Ammon's horn (tissue), 1 donor: ENCODE results near the gene TMC7.
"Not testable (repeated sequence)": the region's sequence is repeated elsewhere in the genome, so short reads cannot be mapped to it uniquely, and the experiment has no call there.

Source experiments
- DNase-seq: peaks from one replicate; pipeline ENCODE4 v3.0.0-alpha.2; 2016; ENCODE audit warnings: low spot score

The TMC7 gene

DNA sequence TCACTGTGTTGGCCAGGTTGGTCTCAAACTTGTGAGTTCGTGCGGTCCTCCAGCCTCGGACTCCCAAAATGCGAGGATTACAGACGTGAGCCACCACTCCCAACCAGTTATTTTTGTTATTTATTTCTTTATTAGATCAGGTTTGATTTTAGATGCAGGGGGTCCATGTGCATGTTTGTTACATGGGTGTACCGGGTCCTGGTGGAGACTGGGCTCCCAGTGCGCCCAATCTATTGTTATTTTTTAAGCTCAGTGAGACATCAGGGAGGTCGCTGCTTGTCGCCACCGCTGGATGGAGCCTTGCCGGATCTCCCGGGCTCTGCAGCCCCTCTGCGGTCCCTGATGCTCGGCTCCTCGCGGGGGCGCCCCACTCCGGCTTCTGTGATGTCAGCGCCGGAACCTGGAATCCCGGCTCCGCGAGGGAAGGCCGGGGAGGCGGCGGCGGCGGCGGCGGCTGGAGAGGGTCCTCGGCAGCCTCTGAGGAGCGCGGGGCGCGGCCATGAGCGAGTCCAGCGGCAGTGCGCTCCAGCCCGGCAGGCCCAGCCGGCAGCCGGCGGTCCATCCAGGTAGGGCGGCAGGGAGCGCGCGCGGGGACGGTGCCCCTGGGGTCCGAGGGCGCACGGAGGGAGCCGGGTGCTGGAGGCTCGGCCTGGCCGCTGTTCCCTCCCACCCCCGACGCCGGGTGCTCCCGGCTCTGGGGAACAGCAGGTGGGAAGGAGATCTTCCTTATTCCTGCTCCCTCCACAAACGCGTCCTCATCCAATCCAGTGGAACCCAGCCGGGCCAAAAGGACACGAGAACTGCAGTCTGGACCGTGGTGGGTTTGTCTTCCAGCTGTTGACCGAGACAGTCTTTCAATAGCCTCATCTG lies at the start of gene TMC7:
TMC7 (plus strand) TSS at position 370 of the 870 bp plus-strand sequence; CDS start at position 500, 130 bp downstream.
- DNase-seq = peak; percentile 91

DNA sequence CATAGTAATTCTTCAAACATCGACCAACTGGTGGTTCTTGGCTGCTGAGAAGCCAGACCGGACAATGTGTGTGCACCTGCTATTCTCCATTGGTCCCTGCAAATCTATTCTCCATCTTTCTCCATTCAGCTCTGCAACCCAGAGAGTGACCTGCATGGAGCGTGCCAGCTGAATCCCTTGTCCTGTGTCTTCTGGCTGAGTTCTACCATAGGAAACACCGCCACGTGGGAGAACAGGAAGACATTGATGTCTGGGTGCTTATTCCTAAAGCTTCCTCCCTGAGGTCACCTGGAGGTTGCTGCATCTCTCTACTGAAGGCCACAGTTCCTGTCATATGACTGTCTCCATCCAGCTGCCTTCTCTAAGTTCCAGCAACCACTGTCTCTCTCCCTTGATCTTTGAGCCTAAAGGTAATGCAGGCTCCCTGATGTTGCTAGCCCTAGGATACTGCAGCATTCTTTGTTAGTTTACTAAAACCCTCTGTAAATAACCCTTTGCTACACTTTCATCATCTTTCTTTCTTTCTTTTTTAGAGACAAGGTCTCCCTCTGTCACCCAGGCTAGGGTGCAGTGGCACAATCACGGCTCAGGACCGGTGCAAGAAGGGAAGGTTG lies 46.9 kb upstream of the TMC7 start:
- no peak for DNase-seq

GRCh38 chr16:18937390-18937789 lies 46.3 kb upstream of the TMC7 start:
- no peak for DNase-seq

DNA sequence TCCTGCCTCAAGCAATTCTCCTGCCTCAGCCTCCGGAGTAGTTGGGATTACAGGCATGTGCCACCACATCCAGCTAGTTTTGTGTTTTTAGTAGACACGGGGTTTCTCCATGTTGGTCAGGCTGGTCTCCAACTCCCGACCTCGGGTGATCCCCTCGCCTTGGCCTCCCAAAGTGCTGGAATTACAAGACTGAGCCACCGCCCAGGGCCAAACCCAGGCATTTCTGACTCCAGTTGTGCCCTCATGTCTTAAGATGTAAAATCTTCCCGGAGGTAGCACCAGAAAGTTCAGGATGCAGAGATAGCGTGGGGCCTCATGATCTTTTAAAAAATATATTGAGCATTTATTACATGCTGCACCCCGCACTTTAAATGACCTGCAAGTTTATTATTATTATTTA lies 44.7 kb upstream of the TMC7 start:
- DNase-seq = no peak

- DNase-seq = no peak
These were observed 42.3 kb upstream of the TMC7 start for GRCh38 chr16:18941471-18941870.

DNA sequence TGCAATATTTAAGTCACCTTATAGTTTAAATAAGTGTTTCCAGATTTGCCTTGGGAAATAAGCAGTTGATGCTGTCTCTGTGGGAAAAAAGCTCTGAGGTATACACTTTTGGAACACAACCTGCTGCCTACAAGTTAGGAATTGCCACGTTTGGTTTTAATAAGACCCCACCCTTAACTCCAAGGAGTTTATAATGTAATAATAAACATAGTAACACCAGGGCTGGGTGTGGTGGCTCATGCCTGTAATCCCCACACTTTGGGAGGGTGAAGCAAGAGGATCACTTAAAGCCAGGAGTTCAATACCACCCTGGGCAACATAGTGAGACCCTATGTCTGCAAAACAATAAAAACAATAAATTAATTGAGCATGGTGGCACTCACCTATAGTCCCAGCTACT lies 41.7 kb upstream of the TMC7 start:
- DNase-seq = no peak

DNA sequence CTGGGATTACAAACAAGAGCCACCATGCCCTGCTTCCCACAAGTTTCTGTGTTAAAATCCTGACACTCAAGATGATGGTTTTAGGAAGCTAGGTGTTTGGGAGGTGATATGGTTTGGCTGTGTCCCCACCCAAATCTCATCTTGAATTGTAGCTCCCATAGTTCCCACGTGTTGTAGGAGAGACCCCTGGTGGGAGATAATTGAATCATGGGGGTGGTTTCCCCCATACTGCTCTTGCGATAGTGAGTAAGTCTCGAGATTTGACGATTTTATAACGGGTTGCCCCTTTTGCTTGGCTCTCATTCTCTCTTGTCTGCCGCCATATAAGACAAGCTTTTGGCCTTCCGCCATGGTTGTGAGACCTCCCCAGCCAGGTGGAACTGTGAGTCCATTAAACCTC lies 40.3 kb upstream of the TMC7 start:
- DNase-seq = no peak

- DNase-seq = no peak
These were observed 38.5 kb upstream of the TMC7 start for GRCh38 chr16:18945233-18945632.

GRCh38 chr16:18948372-18949020 lies 35.2 kb upstream of the TMC7 start:
- no peak for DNase-seq

GRCh38 chr16:18950469-18951185 lies 33.1 kb upstream of the TMC7 start:
- no peak for DNase-seq

- DNase-seq = no peak
These were observed 30.2 kb upstream of the TMC7 start for GRCh38 chr16:18953547-18953946.

- DNase-seq = not testable (repeated sequence)
These were observed 27.7 kb upstream of the TMC7 start for GRCh38 chr16:18955874-18956580.

- not testable (repeated sequence) for DNase-seq
These were observed 27.0 kb upstream of the TMC7 start for GRCh38 chr16:18956658-18957241.

DNA sequence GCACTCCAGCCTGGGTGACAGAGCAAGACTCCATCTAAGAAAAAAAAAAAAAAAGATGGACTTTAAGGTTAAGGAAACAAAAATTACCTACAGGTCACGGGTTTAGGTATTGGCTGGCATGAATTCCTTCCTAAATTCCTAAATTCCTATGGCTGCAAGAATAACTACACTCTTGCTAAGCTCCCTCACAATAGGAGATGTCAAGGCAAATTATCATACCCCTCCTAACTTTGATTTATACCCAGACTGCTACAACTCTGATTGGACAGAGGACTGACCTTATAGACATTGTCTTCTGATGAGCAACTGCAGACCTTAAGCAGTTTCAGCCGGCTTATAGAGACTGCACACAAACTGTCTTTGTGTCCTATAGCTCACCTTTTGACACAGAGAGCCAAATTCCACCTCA lies 25.1 kb upstream of the TMC7 start:
- DNase-seq = no peak

DNA sequence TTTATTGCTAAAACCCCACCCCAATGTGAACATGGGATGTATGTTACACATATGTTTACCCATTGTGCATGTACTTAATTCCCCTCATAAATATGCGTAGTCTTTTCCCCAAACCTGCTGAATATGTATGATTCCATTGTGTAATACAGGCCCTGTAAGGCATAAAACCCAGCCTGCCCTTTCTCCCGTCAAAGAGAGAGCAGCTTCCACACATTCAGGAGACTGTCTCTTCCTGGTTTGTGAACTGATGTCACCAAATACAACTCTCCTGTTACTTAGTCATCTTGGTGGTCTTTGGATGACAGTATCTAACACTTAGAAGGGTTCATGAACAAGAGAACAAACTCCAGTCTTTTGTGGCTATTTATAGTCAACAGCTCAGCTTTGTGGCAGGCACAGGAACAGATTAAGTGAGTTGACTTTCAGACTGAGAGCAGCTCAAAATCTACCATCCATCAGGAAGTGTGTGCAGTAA lies 24.7 kb upstream of the TMC7 start:
- no peak for DNase-seq

GRCh38 chr16:18965555-18965954 lies 18.2 kb upstream of the TMC7 start:
- no peak for DNase-seq

GRCh38 chr16:18966791-18967190 lies 16.9 kb upstream of the TMC7 start:
- DNase-seq = no peak

- DNase-seq = peak; percentile 93
These were observed 14.5 kb upstream of the TMC7 start for GRCh38 chr16:18969050-18969854.

GRCh38 chr16:18969855-18970240 lies 13.9 kb upstream of the TMC7 start:
- DNase-seq = no peak

DNA sequence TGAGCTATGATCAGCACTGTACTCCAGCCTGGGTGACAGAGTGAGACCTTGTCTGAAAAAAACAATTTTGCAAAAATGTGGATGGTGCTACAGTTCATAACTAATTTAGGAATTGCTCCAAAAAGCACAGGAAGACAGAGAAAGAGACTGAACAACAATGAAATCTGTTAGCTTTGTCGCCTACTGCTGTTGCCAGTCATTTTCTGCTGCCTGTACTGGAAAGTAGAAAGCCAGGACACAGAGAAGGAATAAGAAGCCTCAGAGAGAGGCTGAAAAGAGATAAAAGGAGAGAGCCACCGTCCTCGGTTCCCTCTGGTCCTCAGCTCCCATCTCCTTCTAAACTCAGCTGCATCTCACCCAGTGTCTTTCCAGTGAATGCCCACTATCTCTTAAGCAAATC lies 8.6 kb upstream of the TMC7 start:
- DNase-seq = peak; percentile 30
